WERI-Rb-1 (cell line): ENCODE results near the gene LEPROT.

ENCODE experiments used
- DNase-seq: peaks from one replicate; pipeline ENCODE4 v3.0.0-alpha.2; 2020
- H3K27ac ChIP-seq: fragments of 250-450 bp; sonication (Bioruptor Pico); 2 replicates; pipeline ENCODE4 v1.5.1; 2020; ENCODE audit warnings: mild to moderate bottlenecking, moderate library complexity
- H3K27me3 ChIP-seq: fragments of 250-450 bp; sonication (Bioruptor Pico); 2 replicates; pipeline ENCODE4 v1.5.1; 2021; ENCODE audit warnings: mild to moderate bottlenecking, low read depth, moderate library complexity; ENCODE audit not compliant: insufficient read depth, severe bottlenecking
- H3K36me3 ChIP-seq: fragments of 250-450 bp; sonication (Bioruptor Pico); 2 replicates; pipeline ENCODE4 v1.5.1; 2020; ENCODE audit warnings: mild to moderate bottlenecking, moderate library complexity
- H3K4me3 ChIP-seq: 2 replicates; pipeline ENCODE4 v1.5.1; 2011; ENCODE audit warnings: low read depth, mild to moderate bottlenecking, control low read depth, low read length
- H3K9me3 ChIP-seq: fragments of 250-450 bp; sonication (Bioruptor Pico); 2 replicates; pipeline ENCODE4 v1.5.1; 2021; ENCODE audit warnings: mild to moderate bottlenecking, moderate library complexity; ENCODE audit not compliant: severe bottlenecking
- CTCF ChIP-seq: IDR thresholded peaks from 2 replicates; pipeline ENCODE4 v1.5.1; 2011; ENCODE audit warnings: low read depth, mild to moderate bottlenecking, control low read depth, inconsistent platforms, low read length

The LEPROT gene

DNA sequence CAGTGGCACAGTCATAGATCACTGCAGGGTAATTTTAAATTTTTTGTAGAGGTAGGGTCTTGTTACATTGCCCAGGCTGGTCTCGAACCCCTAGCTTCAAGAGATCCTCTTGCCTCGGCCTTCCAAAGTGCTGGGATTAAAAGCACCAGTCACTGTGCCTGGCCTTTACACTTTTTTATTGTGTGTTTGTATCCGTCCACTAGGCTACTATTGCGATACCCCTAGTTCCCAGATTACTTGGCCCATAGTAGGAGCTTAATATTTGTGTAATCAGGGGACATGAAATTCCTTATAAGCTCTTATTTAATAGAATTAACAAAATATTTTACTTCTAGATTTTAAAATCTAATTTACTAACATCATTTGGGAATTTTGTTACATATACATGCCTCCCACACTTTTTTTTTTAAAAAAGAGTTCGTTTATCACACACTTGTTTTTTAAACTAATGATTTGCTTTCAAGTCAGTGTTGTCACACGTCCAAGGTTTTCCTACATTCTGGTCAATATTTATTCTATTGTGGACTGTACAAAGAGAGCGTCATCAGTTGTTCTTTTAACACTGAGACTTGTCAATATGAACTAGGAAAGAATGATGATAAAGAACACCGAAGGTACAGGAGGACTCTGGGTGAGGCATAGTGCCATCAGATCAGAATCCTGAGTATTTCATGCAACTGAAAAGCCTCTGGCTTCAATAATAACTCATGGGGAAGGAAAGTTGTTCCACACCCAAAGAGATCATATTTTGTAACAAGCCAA lies 63.7 kb downstream of the LEPROT start:
- no peak for DNase-seq

More for the DNA sequence above, 63.7 kb downstream of the LEPROT start:
- H3K36me3 ChIP-seq, result no peaks in the 10 kb centered on the region
- no peaks in the 10 kb centered on the region for H3K9me3 ChIP-seq
- H3K27ac ChIP-seq, result no peak overlapping the region
- no peak for TF ChIP-seq CTCF
- no peak overlapping the region for H3K4me3 ChIP-seq
- no peaks in the 10 kb centered on the region for H3K27me3 ChIP-seq
